IMR-90 (cell line): ENCODE data around the gene YIPF3. TPM values are rescaled to one million over a fixed set of nuclear protein-coding genes. Genes with fewer than 3 reads are reported as not detected.

ENCODE experiments used
- ATAC-seq: fragments of 200-7000 bp; cut with Tn5 transposase; 2 replicates; pipeline ENCODE4 v1.9.1; 2020; ENCODE audit warnings: low read depth, mild to moderate bottlenecking, moderate library complexity
- BruUV-seq: library from RNA; stranded (reverse); fragments of 400-500 nt; replicated peaks from 2 replicates; lab custom pipeline; 2021; lab: Mats Ljungman, UMichigan
- CTCF ChIA-PET: fragments of 300-600 bp; formaldehyde crosslinking; extraction: SDS; loops from one replicate; lab custom pipeline; 2021; ENCODE audit warnings: antibody characterized with exemption; lab: Yijun Ruan, JAX
- POLR2A ChIA-PET: fragments of 300-600 bp; sonication (Branson Sonifier 250); formaldehyde crosslinking; loops from one replicate; lab custom pipeline; 2022; ENCODE audit warnings: antibody characterized with exemption; ENCODE audit not compliant: unreplicated experiment; lab: Charles Lee
- DNase-seq: peaks from one replicate; pipeline ENCODE4 v3.0.0; 2013
- H2AFZ ChIP-seq: replicated peaks from 2 replicates; pipeline ENCODE3; 2013; ENCODE audit warnings: low read length, mild to moderate bottlenecking; ENCODE audit not compliant: poor library complexity
- H2AK5ac ChIP-seq: 2 replicates; pipeline ENCODE4 v1.6.1; 2013; ENCODE audit warnings: low read depth, low read length, inconsistent platforms
- H2AK9ac ChIP-seq: replicated peaks from 2 replicates; pipeline ENCODE3; 2013; ENCODE audit warnings: mild to moderate bottlenecking, low read depth, low read length, moderate library complexity; ENCODE audit not compliant: poor library complexity
- H2BK120ac ChIP-seq: 2 replicates; pipeline ENCODE4 v1.6.1; 2013; ENCODE audit warnings: low read depth, low read length, inconsistent platforms
- H2BK15ac ChIP-seq: 3 replicates; pipeline ENCODE4 v1.6.1; 2013; ENCODE audit warnings: low read depth, low read length, inconsistent platforms
- H2BK20ac ChIP-seq: 2 replicates; pipeline ENCODE4 v1.6.1; 2013; ENCODE audit warnings: low read depth, mild to moderate bottlenecking, inconsistent platforms, low read length, moderate library complexity
- H2BK5ac ChIP-seq: 2 replicates; pipeline ENCODE4 v1.6.1; 2013; ENCODE audit warnings: mild to moderate bottlenecking, low read depth, low read length, inconsistent platforms; ENCODE audit not compliant: poor library complexity, severe bottlenecking
- H3K14ac ChIP-seq: replicated peaks from 2 replicates; pipeline ENCODE4 v1.6.1; 2013; ENCODE audit warnings: low read depth, low read length, inconsistent platforms
- H3K18ac ChIP-seq: 2 replicates; pipeline ENCODE4 v1.6.1; 2013; ENCODE audit warnings: low read depth, low read length, control low read depth
- H3K23ac ChIP-seq: 2 replicates; pipeline ENCODE4 v1.6.1; 2013; ENCODE audit warnings: low read depth, low read length, inconsistent platforms
- H3K27ac ChIP-seq: 2 replicates; pipeline ENCODE4 v1.5.1; 2013; ENCODE audit warnings: mild to moderate bottlenecking, control low read depth, low read length; ENCODE audit not compliant: insufficient read depth
- H3K27me3 ChIP-seq: 2 replicates; pipeline ENCODE4 v1.6.1; 2013; ENCODE audit warnings: low read length; ENCODE audit not compliant: control insufficient read depth, insufficient read depth
- H3K36me3 ChIP-seq: 2 replicates; pipeline ENCODE4 v1.6.1; 2013; ENCODE audit warnings: low read length, mixed read lengths; ENCODE audit not compliant: control insufficient read depth, insufficient read depth
- H3K4ac ChIP-seq: 2 replicates; pipeline ENCODE4 v1.6.1; 2013; ENCODE audit warnings: low read depth, low read length, inconsistent platforms
- H3K4me1 ChIP-seq: 2 replicates; pipeline ENCODE4 v1.6.1; 2013; ENCODE audit warnings: low read length, mixed read lengths; ENCODE audit not compliant: control insufficient read depth, insufficient read depth
- H3K4me2 ChIP-seq: 2 replicates; pipeline ENCODE4 v1.6.1; 2013; ENCODE audit warnings: low read depth, mild to moderate bottlenecking, control low read depth, low read length, moderate library complexity
- H3K4me3 ChIP-seq: 2 replicates; pipeline ENCODE4 v1.5.1; 2013; ENCODE audit warnings: low read depth, mild to moderate bottlenecking, control low read depth, low read length, moderate library complexity; ENCODE audit not compliant: insufficient read depth
- H3K56ac ChIP-seq: 2 replicates; pipeline ENCODE4 v1.6.1; 2013; ENCODE audit warnings: low read length, inconsistent platforms; ENCODE audit not compliant: insufficient read depth; ENCODE audit errors: extremely low read depth
- H3K79me1 ChIP-seq, 2 experiments: 2 replicates each; pipeline ENCODE4 v1.6.1; 2013; ENCODE audit warnings: low read length in 2 of 2, inconsistent platforms in 1 of 2, low read depth in 1 of 2
- H3K9ac ChIP-seq: 2 replicates; pipeline ENCODE4 v1.6.1; 2013; ENCODE audit warnings: low read depth, low read length, control low read depth
- H3K9me1 ChIP-seq: 2 replicates; pipeline ENCODE4 v1.6.1; 2013; ENCODE audit warnings: low read length, inconsistent platforms; ENCODE audit not compliant: insufficient read depth
- H3K9me3 ChIP-seq: 2 replicates; pipeline ENCODE4 v1.6.1; 2013; ENCODE audit warnings: low read length; ENCODE audit not compliant: control insufficient read depth, insufficient read depth
- H4K20me1 ChIP-seq: 2 replicates; pipeline ENCODE4 v1.6.1; 2013; ENCODE audit warnings: low read length, inconsistent platforms; ENCODE audit not compliant: insufficient read depth
- H4K5ac ChIP-seq: 2 replicates; pipeline ENCODE4 v1.6.1; 2013; ENCODE audit warnings: mild to moderate bottlenecking, low read depth, low read length, control low read depth
- H4K8ac ChIP-seq, 2 experiments: 2 replicates each; pipeline ENCODE4 v1.6.1; 2013; ENCODE audit warnings: low read depth in 2 of 2, low read length in 2 of 2, control low read depth in 1 of 2, inconsistent platforms in 1 of 2
- H4K91ac ChIP-seq: 2 replicates; pipeline ENCODE4 v1.6.1; 2013; ENCODE audit warnings: low read depth, low read length, inconsistent platforms; ENCODE audit not compliant: insufficient read depth
- CEBPB ChIP-seq: IDR thresholded peaks from 2 replicates; pipeline ENCODE4 v1.6.1; 2012; ENCODE audit warnings: low read depth, low read length, improper control_type of control experiment
- FOS ChIP-seq: fragments of 150-350 bp; IDR thresholded peaks from 2 replicates; pipeline ENCODE4 v1.6.1; 2016; ENCODE audit warnings: low read depth, low read length
- MAFK ChIP-seq: IDR thresholded peaks from 2 replicates; pipeline ENCODE4 v1.6.1; 2012; ENCODE audit warnings: low read depth, low read length, improper control_type of control experiment
- MXI1 ChIP-seq: IDR thresholded peaks from 2 replicates; pipeline ENCODE4 v1.6.1; 2012; ENCODE audit warnings: low read depth, mild to moderate bottlenecking, low read length, moderate library complexity, borderline replicate concordance
- NFE2L2 ChIP-seq: fragments of 150-350 bp; IDR thresholded peaks from 2 replicates; pipeline ENCODE4 v1.6.1; 2016; ENCODE audit warnings: low read depth, mild to moderate bottlenecking, low read length
- RCOR1 ChIP-seq: IDR thresholded peaks from 2 replicates; pipeline ENCODE4 v1.6.1; 2012; ENCODE audit warnings: mild to moderate bottlenecking, low read length, improper control_type of control experiment; ENCODE audit not compliant: insufficient replicate concordance
- SMC3 ChIP-seq: fragments of 150-350 bp; IDR thresholded peaks from 2 replicates; pipeline ENCODE4 v1.6.1; 2016; ENCODE audit warnings: low read depth, mild to moderate bottlenecking, antibody characterized with exemption, low read length, moderate library complexity
- WGBS, 2 experiments: methylation state at CpG; one replicate each; pipeline versions ENCODE4 v1.1.5 to v1.1.7; 2013; ENCODE audit warnings: missing lambda C conversion rate in 2 of 2; ENCODE audit not compliant: insufficient read length in 1 of 2; ENCODE audit errors: extremely low coverage in 2 of 2; 5-methylcytosine and 5-hydroxymethylcytosine counted together
- dilution Hi-C: fragments of 300-500 bp; cut with HindIII; formaldehyde crosslinking; loops from one replicate; pipeline ENCODE4 v1.14.3; 2018; ENCODE audit warnings: low sequenced_read_pairs; ENCODE audit not compliant: unreplicated experiment
- in situ Hi-C: fragments of 300-500 bp; cut with MboI; formaldehyde crosslinking; loops from 3 replicates; pipeline ENCODE4 v1.14.3; 2019; ENCODE audit warnings: low sequenced_read_pairs, inconsistent platforms, mixed read lengths
- intact Hi-C: fragments of 100-400 bp; cut with micrococcal nuclease; formaldehyde crosslinking; loops from 2 replicates; pipeline ENCODE4 v1.10.0; 2022
- polyA plus RNA-seq, 3 experiments: library from polyadenylated mRNA; depleted of rRNA; stranded (reverse); fragments of >200 nt; gene quantifications; 2 replicates each; pipeline ENCODE4 v1.2.3, GENCODE V29; 2012; ENCODE audit warnings: low replicate concordance in 1 of 3
- total RNA-seq: library from RNA; depleted of rRNA; stranded (reverse); fragments of >200 nt; gene quantifications from 2 replicates; pipeline ENCODE4 v1.2.3, GENCODE V29; 2012
- TF ChIP-seq, protein P1 (sequence below): conservative IDR thresholded peaks from 2 replicates; pipeline ENCODE4 v1.5.1; 2012; ENCODE audit warnings: mild to moderate bottlenecking, low read depth, low read length, improper control_type of control experiment

Gene YIPF3
- total and polyA plus RNA-seq, 2 of the 4 experiments (the other 2 are of a cell fraction): 114 to 193 TPM

DNA sequence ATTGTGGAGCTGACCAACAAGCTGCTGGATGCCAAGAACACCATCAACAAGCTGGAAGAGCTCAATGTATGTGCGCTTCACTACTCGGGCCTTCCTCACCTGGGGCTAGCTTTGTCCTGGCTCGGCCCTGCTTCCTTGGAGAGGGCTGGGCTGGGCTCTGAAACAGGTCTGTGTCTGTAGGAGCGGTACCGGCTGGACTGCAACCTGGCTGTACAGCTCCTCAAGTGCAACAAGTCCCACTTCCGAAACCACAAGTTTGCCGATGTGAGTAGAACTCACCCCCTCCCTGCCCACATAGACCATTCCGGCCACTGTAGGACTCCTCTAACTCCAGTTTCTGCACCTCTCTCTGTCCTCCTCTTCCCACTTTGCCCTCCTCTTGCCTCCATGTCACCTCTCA is 13.3 kb downstream of the YIPF3 start (continued):
- TF ChIP-seq, protein P1, sequence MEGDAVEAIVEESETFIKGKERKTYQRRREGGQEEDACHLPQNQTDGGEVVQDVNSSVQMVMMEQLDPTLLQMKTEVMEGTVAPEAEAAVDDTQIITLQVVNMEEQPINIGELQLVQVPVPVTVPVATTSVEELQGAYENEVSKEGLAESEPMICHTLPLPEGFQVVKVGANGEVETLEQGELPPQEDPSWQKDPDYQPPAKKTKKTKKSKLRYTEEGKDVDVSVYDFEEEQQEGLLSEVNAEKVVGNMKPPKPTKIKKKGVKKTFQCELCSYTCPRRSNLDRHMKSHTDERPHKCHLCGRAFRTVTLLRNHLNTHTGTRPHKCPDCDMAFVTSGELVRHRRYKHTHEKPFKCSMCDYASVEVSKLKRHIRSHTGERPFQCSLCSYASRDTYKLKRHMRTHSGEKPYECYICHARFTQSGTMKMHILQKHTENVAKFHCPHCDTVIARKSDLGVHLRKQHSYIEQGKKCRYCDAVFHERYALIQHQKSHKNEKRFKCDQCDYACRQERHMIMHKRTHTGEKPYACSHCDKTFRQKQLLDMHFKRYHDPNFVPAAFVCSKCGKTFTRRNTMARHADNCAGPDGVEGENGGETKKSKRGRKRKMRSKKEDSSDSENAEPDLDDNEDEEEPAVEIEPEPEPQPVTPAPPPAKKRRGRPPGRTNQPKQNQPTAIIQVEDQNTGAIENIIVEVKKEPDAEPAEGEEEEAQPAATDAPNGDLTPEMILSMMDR: no peak
- TF ChIP-seq CEBPB: no peak

DNA sequence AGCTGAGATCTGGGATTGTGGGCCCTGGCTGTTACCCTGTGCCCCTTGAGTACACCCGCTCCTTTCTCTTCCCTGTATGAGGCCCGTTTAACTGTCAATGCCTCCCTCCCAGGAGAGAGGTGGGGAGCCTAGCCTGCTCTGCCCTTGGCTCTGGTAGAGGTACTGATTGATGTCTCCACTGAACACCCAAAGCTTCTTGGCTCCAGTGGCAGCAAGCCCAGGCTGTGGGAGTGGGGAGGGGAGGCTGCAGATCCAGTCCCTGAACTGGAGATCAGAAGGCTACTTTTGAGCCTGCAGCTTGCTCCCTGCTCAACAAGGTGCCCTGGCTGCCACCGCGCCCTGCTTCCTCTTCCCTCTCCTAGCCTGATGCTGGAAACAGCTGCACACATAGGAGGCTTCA is 14.1 kb downstream of the YIPF3 start:
- H2BK120ac ChIP-seq: no peak overlapping the region
- H2BK15ac ChIP-seq: no peak overlapping the region
- H4K8ac ChIP-seq: no peak overlapping the region
- 0 out of 2 replicates have a peak, but pooled peaks cover 3% of the 10 kb centered on the region for H4K20me1 ChIP-seq
- H2BK5ac ChIP-seq: no peak overlapping the region
- POLR2A ChIA-PET: no interaction called here
- no peak overlapping the region for H3K4me2 ChIP-seq
- no peak overlapping the region for H2AFZ ChIP-seq
- CTCF ChIA-PET: no interaction called here
- TF ChIP-seq MAFK (no peak), MXI1 (no peak), NFE2L2 (no peak), RCOR1 (no peak), FOS (no peak), SMC3 (no peak), CEBPB (no peak)
- TF ChIP-seq, protein P1: no peak
- H3K4me1 ChIP-seq: no peaks in the 10 kb centered on the region
- no CpG with 5 or more reads among the region's 4 CpGs for WGBS, 2 experiments
- ATAC-seq (no peak), DNase-seq (no peak)
- H4K5ac ChIP-seq: no peak overlapping the region
- no peak overlapping the region for H3K4me3 ChIP-seq
- peaks cover 6 to 7% of the 10 kb centered on the region in 2 experiments; a peak in 1 of 4 replicates for H3K79me1 ChIP-seq
- H3K56ac ChIP-seq: no peak overlapping the region
- no peaks in the 10 kb centered on the region for H3K9me1 ChIP-seq
- H3K9ac ChIP-seq: no peak overlapping the region
- no peak overlapping the region for H3K23ac ChIP-seq
- BruUV-seq: no TSS peak
- no peaks in the 10 kb centered on the region for H3K27me3 ChIP-seq
- no peak overlapping the region for H3K4ac ChIP-seq
- intact Hi-C loops (no loop called here), in situ Hi-C loops (no loop called here), dilution Hi-C loops (no loop called here)
- no peak overlapping the region for H4K91ac ChIP-seq
- H2AK9ac ChIP-seq: no peak overlapping the region
- no peak overlapping the region for H3K27ac ChIP-seq
- no peak overlapping the region for H3K18ac ChIP-seq
- H3K14ac ChIP-seq: no peak overlapping the region
- no peak overlapping the region for H2AK5ac ChIP-seq
- no peak overlapping the region for H2BK20ac ChIP-seq
- peaks cover 64% of the 10 kb centered on the region for H3K36me3 ChIP-seq
- no peaks in the 10 kb centered on the region for H3K9me3 ChIP-seq
